Kidney (tissue), 14 donors: ENCODE results near the gene MMAB. TPM values are rescaled to one million over a fixed set of nuclear protein-coding genes. Genes with fewer than 3 reads are reported as not detected.

Source experiments
- DNase-seq, 5 donors: peaks; one replicate each; pipeline ENCODE4 v3.0.0-alpha.2; 2013 to 2020
- FAIRE-seq: peaks from 2 replicates; lab custom pipeline; 2012; peaks lifted over from hg19 to GRCh38; lab: Jason Lieb, UNC
- H3K27ac ChIP-seq, 2 donors: one replicate each; pipeline ENCODE4 v1.7.0; 2013; ENCODE audit warnings: low read depth in 2 of 2, low read length in 2 of 2, inconsistent platforms in 1 of 2
- H3K27me3 ChIP-seq: one replicate; pipeline ENCODE4 v1.7.1; 2013; ENCODE audit warnings: low read length, inconsistent platforms; ENCODE audit not compliant: control insufficient read depth, insufficient read depth
- H3K36me3 ChIP-seq, 3 donors: one replicate each; pipeline versions ENCODE4 v1.7.0 to v1.7.1; 2013; ENCODE audit warnings: low read length in 3 of 3, control low read depth in 1 of 3, inconsistent platforms in 1 of 3; ENCODE audit not compliant: insufficient read depth in 3 of 3, control insufficient read depth in 2 of 3
- H3K4me1 ChIP-seq, 3 donors: one replicate each; pipeline versions ENCODE4 v1.7.0 to v1.7.1; 2013; ENCODE audit warnings: low read length in 3 of 3, inconsistent platforms in 1 of 3, low read depth in 1 of 3; ENCODE audit not compliant: control insufficient read depth in 2 of 3, insufficient read depth in 2 of 3
- H3K4me3 ChIP-seq, 3 donors: one replicate each; pipeline versions ENCODE4 v1.7.0 to v1.8.1; 2013; ENCODE audit warnings: low read length in 3 of 3, control low read depth in 1 of 3, inconsistent platforms in 1 of 3
- H3K9ac ChIP-seq, 3 donors: one replicate each; pipeline versions ENCODE4 v1.7.0 to v1.7.1; 2013; ENCODE audit warnings: low read length in 3 of 3, control low read depth in 1 of 3, inconsistent platforms in 1 of 3
- H3K9me3 ChIP-seq, 3 donors: one replicate each; pipeline versions ENCODE4 v1.7.0 to v1.7.1; 2013; ENCODE audit warnings: low read length in 3 of 3, control low read depth in 1 of 3, inconsistent platforms in 1 of 3; ENCODE audit not compliant: control insufficient read depth in 2 of 3, insufficient read depth in 1 of 3
- intact Hi-C: fragments of 100-400 bp; cut with DNase I; formaldehyde crosslinking; loops from one replicate; pipeline ENCODE4 v1.11.1; 2022
- polyA plus RNA-seq: library from polyadenylated mRNA; stranded (reverse); fragments of 350-450 nt; fragmentation: Illumina TruSeq; extraction: RNeasy Lipid Tissue Mini Kit (QIAGEN cat#74804); gene quantifications from one replicate; pipeline ENCODE4 v1.2.3, GENCODE V29; 2014; ENCODE audit warnings: low read depth, low replicate concordance; ENCODE audit not compliant: insufficient read depth
- total RNA-seq: library from RNA; stranded (reverse); fragmentation: NEBNext Ultra II Directional; extraction: Animal tissue kit (Norgen Biotek cat#: 25700); gene quantifications from one replicate; pipeline ENCODE4 v1.2.1, GENCODE V29; 2021
- TF ChIP-seq, protein P1 (sequence below): IDR thresholded peaks from 3 replicates; pipeline ENCODE4 v1.5.1; 2012; ENCODE audit warnings: mild to moderate bottlenecking, moderate library complexity, borderline replicate concordance; ENCODE audit not compliant: insufficient read depth; ENCODE audit errors: extremely low read depth
- donor health status: control.
- donor health status: control.
- donor health status: control.
- donor health status: control.
- donor health status: control.
- donor health status: DM: yes; HTN: yes; CAD: no.
- donor health status: Normal renal cell carcinoma (clear cell type).

The MMAB gene
- total and polyA plus RNA-seq, 2 donors from 2014 or later: 42.9 to 96.3 TPM

DNA sequence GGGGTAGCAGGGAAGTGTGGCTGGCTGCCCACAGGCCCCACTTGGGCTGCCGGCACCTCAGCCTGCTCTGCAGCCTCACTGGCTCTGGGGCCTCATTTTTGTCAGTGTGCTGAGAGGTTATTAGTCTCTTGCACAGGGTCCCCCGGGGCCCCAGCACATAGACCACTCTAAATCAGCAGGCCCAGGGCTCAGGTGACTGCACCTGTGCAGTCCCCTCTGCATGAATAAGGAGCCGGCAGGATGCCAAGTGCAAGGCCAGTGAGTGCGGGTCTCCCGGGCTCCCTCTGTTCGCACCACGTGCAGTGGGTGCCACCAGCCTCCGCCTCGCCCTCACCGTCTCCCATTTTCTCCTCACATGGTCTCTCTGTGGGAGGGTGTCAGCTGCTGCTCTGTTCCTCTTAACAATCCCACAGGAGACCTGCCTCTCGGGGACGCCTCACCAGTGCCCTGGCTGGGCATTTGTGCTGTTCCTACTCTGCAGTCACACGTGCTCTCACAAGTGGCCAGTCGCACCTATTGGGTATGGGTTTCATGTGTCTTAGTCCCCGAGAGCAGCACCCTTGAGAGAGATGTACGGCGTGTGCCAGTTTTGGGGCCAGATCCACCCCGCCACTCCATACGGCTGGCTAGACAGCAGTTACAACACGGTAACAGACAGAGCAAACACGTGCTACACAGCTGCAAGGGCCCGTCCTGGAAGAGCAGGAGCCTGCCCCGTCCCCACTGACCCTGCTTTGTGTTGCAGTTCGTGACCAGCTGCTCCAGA lies 40.4 kb downstream of the MMAB start:
- Histone ChIP-seq H3K9ac (no peak overlapping the region), H3K27ac (no peak overlapping the region), H3K36me3 (peaks cover 0 to 44% (median 12%) of the 10 kb centered on the region in 3 donors), H3K4me3 (no peak overlapping the region), H3K27me3 (no peaks in the 10 kb centered on the region), H3K4me1 (no peaks in the 10 kb centered on the region), H3K9me3 (no peaks in the 10 kb centered on the region)
- TF ChIP-seq, protein P1, sequence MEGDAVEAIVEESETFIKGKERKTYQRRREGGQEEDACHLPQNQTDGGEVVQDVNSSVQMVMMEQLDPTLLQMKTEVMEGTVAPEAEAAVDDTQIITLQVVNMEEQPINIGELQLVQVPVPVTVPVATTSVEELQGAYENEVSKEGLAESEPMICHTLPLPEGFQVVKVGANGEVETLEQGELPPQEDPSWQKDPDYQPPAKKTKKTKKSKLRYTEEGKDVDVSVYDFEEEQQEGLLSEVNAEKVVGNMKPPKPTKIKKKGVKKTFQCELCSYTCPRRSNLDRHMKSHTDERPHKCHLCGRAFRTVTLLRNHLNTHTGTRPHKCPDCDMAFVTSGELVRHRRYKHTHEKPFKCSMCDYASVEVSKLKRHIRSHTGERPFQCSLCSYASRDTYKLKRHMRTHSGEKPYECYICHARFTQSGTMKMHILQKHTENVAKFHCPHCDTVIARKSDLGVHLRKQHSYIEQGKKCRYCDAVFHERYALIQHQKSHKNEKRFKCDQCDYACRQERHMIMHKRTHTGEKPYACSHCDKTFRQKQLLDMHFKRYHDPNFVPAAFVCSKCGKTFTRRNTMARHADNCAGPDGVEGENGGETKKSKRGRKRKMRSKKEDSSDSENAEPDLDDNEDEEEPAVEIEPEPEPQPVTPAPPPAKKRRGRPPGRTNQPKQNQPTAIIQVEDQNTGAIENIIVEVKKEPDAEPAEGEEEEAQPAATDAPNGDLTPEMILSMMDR: no peak
- DNase-seq (peak in 1 of 5 donors; percentile 53), FAIRE-seq (no peak)
- intact Hi-C loops: no loop called here

DNA sequence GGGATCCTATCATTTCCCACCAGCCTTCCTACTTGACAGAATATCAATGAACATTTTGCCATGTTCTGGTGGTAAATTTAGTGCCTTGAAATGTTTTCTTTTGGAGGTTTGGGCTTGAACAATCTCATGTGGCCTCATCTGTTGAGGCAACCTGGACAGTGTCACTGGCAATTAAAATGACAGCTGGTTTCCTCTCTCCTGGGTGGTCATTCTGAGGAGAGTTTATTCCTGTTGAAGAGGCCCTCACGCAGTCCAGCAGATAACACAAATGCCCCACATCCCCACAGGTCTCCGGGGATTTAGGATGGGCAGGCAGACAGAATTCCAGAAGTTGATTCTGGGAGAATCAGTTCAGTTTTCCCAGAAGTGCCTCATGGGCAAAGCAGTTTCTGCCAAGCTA lies 41.9 kb downstream of the MMAB start:
- no peak overlapping the region for H3K27ac ChIP-seq
- no peak overlapping the region for H3K4me3 ChIP-seq

DNA sequence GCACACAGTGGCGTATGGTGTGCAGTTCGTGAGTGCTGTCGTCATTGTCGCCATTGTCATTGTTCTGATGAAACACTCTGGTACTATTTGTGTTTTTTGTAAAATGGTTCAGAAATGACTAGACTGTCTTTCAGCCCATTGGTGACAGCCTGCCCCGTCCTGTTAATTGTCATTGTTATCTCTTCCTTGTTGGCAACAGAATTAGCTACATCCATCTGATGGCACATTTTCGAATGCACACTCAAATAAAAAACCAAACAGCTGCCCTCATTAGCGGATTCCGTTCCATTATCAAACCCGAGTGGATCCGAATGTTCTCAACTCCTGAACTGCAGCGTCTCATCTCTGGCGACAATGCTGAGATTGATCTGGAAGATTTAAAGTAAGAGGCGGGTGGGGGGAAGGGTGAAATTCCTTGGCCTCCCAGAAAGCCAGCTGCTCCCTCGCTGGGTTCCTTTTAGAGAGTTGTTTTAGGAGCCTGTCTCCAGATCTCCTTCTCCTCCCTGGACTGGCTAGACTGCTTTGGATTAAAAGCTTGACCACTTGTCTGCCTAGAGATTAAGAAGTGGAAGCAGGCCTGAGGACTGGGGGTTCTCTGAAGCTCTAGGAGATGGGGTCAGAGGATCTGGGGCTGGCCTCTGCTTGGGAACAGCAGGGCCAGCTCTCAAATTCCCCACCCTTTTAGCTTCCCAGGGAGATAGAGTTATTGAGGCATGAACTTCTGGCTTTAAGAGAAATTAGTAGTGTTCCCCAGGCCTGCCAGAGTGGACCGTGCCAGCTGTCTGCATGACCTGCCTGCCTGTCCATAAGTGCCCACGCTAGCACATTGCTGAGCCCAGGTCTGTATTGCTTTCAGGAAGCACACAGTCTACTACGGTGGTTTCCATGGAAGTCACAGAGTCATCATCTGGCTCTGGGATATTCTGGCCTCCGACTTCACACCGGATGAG lies 43.3 kb downstream of the MMAB start:
- Histone ChIP-seq H3K36me3 (peaks cover 0 to 57% (median 23%) of the 10 kb centered on the region in 3 donors), H3K27ac (no peak overlapping the region), H3K9ac (no peak overlapping the region), H3K27me3 (no peaks in the 10 kb centered on the region), H3K4me1 (no peaks in the 10 kb centered on the region), H3K4me3 (no peak overlapping the region), H3K9me3 (no peaks in the 10 kb centered on the region)
- peak in 1 of 5 donors; percentile 46 for DNase-seq
- no peak for FAIRE-seq
- TF ChIP-seq, protein P1: no peak
- intact Hi-C loops: loop anchor here (10.0 kb wide), 1 partner anchor 245 kb away; no protein-coding TSS in a partner anchor

More for the DNA sequence above, 41.9 kb downstream of the MMAB start:
- intact Hi-C loops: no loop called here
- DNase-seq (peak in 1 of 5 donors; percentile 30), FAIRE-seq (no peak)
- Histone ChIP-seq H3K9me3 (no peaks in the 10 kb centered on the region), H3K9ac (no peak overlapping the region), H3K27me3 (no peaks in the 10 kb centered on the region), H3K4me1 (no peaks in the 10 kb centered on the region), H3K36me3 (peaks cover 0 to 55% (median 19%) of the 10 kb centered on the region in 3 donors)
- TF ChIP-seq, protein P1: no peak
